OCI-LY3 (cell line): ENCODE results near the gene FERMT3.

Experiments used
- EZH2phosphoT487 ChIP-seq: fragments of 200-600 bp; shearing (Covaris generic); IDR thresholded peaks from 2 replicates; pipeline ENCODE4 v1.6.1; 2018; ENCODE audit warnings: antibody characterized with exemption, mixed run types, low read depth
- TF ChIP-seq, protein P1 (sequence below): fragments of 200-600, 300-600 bp; sonication (generic); IDR thresholded peaks from 2 replicates; pipeline ENCODE4 v1.5.1; 2014; ENCODE audit warnings: antibody characterized with exemption, low read length, low read depth

DNA sequence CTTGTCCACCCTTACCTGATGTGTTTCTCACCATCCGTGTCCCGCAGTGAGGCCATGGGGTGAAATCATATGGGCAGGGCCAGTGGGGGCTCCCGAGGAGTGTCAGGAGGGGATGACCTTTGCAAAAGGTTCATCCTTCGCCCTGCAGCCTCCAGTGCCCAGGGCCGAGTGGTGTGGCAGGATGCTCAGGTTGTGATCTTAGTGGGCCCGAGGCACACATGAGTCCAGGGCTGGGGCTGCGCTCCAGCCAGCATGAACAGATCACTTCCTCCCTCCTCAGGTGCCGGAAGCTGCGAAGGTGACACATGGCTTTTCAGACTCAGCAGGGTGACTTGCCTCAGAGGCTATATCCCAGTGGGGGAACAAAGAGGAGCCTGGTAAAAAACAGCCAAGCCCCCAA is 31.6 kb downstream of the FERMT3 start:
- TF ChIP-seq, protein P1, sequence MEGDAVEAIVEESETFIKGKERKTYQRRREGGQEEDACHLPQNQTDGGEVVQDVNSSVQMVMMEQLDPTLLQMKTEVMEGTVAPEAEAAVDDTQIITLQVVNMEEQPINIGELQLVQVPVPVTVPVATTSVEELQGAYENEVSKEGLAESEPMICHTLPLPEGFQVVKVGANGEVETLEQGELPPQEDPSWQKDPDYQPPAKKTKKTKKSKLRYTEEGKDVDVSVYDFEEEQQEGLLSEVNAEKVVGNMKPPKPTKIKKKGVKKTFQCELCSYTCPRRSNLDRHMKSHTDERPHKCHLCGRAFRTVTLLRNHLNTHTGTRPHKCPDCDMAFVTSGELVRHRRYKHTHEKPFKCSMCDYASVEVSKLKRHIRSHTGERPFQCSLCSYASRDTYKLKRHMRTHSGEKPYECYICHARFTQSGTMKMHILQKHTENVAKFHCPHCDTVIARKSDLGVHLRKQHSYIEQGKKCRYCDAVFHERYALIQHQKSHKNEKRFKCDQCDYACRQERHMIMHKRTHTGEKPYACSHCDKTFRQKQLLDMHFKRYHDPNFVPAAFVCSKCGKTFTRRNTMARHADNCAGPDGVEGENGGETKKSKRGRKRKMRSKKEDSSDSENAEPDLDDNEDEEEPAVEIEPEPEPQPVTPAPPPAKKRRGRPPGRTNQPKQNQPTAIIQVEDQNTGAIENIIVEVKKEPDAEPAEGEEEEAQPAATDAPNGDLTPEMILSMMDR = no peak
- no peak for TF ChIP-seq EZH2phosphoT487
